Cardiac muscle cell (in vitro differentiated cells and primary cell): ENCODE measurements around the gene OR4N5. TPM values are rescaled to one million over a fixed set of nuclear protein-coding genes. Genes with fewer than 3 reads are reported as not detected.
"Not testable (repeated sequence)": the region's sequence is repeated elsewhere in the genome, so short reads cannot be mapped to it uniquely, and the experiment has no call there.

Source experiments
- DNase-seq, 2 donors: peaks; one replicate each; pipeline versions ENCODE4 v3.0.0 to v3.0.0-alpha.2; 2010 to 2017; ENCODE audit warnings: low read depth in 1 of 2, low spot score in 1 of 2
- H3K27ac ChIP-seq: fragments of 200-600 bp; sonication (generic); 2 replicates; pipeline ENCODE4 v1.5.1; 2016
- H3K27me3 ChIP-seq: fragments of 200-600 bp; sonication (generic); 2 replicates; pipeline ENCODE4 v1.6.0; 2016; ENCODE audit warnings: control low read depth
- H3K36me3 ChIP-seq: fragments of 200-600 bp; sonication (generic); 2 replicates; pipeline ENCODE4 v1.5.1; 2016; ENCODE audit warnings: control low read depth
- H3K4me1 ChIP-seq: fragments of 200-600 bp; sonication (generic); 2 replicates; pipeline ENCODE4 v1.8.1; 2017; ENCODE audit warnings: low read depth, mild to moderate bottlenecking, mixed run types
- H3K4me3 ChIP-seq: fragments of 200-600 bp; sonication (generic); 2 replicates; pipeline ENCODE4 v1.5.1; 2016; ENCODE audit warnings: mild to moderate bottlenecking
- H3K9me3 ChIP-seq: fragments of 200-600 bp; sonication (generic); 2 replicates; pipeline ENCODE4 v1.5.1; 2017; ENCODE audit warnings: low read depth, mild to moderate bottlenecking, control low read depth
- CTCF ChIP-seq: IDR thresholded peaks from 2 replicates; pipeline ENCODE4 v1.5.1; 2012; ENCODE audit warnings: low read depth, mild to moderate bottlenecking, low read length
- polyA plus RNA-seq: library from polyadenylated mRNA; unstranded; fragments of >200 nt; fragmentation: Nextera tagmentation; extraction: Ambion mirVana; gene quantifications from 2 replicates; pipeline ENCODE4 v1.2.1, GENCODE V29; 2016
- total RNA-seq: library from RNA; depleted of rRNA; stranded (reverse); fragments of >200 nt; gene quantifications from 2 replicates; pipeline ENCODE4 v1.2.3, GENCODE V29; 2016

The OR4N5 gene
- not detected in 2 replicates for total RNA-seq
- polyA plus RNA-seq: not detected in 2 replicates

- no peak for DNase-seq
- Histone ChIP-seq H3K36me3 (no peaks in the 10 kb centered on the region), H3K27me3 (no peaks in the 10 kb centered on the region), H3K9me3 (peaks cover 2% of the 10 kb centered on the region), H3K4me3 (no peak within 1 kb of the TSS), H3K27ac (no peak within 1 kb of the TSS), H3K4me1 (no peaks in the 10 kb centered on the region)
- TF ChIP-seq CTCF: no peak
Measured at GRCh38 chr14:20138520-20138919, at the start of gene OR4N5. Gene OR4N5 (plus strand): TSS chr14:20138820. CDS start chr14:20143736, 4,916 bp downstream.

GRCh38 chr14:20092050-20092449 is 46.6 kb upstream of the OR4N5 start:
- no peaks in the 10 kb centered on the region for H3K27me3 ChIP-seq
- no peak overlapping the region for H3K27ac ChIP-seq
- no peak overlapping the region for H3K4me3 ChIP-seq
- TF ChIP-seq CTCF: no peak
- no peaks in the 10 kb centered on the region for H3K9me3 ChIP-seq
- no peaks in the 10 kb centered on the region for H3K36me3 ChIP-seq
- DNase-seq: no peak
- H3K4me1 ChIP-seq: no peaks in the 10 kb centered on the region

- DNase-seq: no peak
- no peak for TF ChIP-seq CTCF
- no peaks in the 10 kb centered on the region for H3K9me3 ChIP-seq
- H3K27ac ChIP-seq: no peak overlapping the region
- no peak overlapping the region for H3K4me3 ChIP-seq
- no peaks in the 10 kb centered on the region for H3K4me1 ChIP-seq
- H3K36me3 ChIP-seq: no peaks in the 10 kb centered on the region
- H3K27me3 ChIP-seq: no peaks in the 10 kb centered on the region
Measured at GRCh38 chr14:20093442-20093841, 45.2 kb upstream of the OR4N5 start.

- H3K36me3 ChIP-seq, H3K4me3 ChIP-seq, H3K27ac ChIP-seq, DNase-seq, H3K4me1 ChIP-seq, H3K9me3 ChIP-seq, H3K27me3 ChIP-seq: not testable (repeated sequence)
Measured at GRCh38 chr14:20098926-20099770, 39.5 kb upstream of the OR4N5 start.

GRCh38 chr14:20110438-20110837 is 28.2 kb upstream of the OR4N5 start, which contains the start of gene OR4K17:
Gene OR4K17 (plus strand): TSS chr14:20110739. CDS start chr14:20117500, 6,761 bp downstream.
- Histone ChIP-seq H3K36me3 (no peaks in the 10 kb centered on the region), H3K27me3 (no peaks in the 10 kb centered on the region), H3K27ac (no peak within 1 kb of the TSS), H3K9me3 (no peaks in the 10 kb centered on the region), H3K4me3 (no peak within 1 kb of the TSS), H3K4me1 (no peaks in the 10 kb centered on the region)
- DNase-seq: no peak
- no peak for TF ChIP-seq CTCF

- H3K27ac ChIP-seq: no peak overlapping the region
- H3K4me1 ChIP-seq: no peaks in the 10 kb centered on the region
- H3K4me3 ChIP-seq: no peak overlapping the region
- no peaks in the 10 kb centered on the region for H3K9me3 ChIP-seq
- no peaks in the 10 kb centered on the region for H3K27me3 ChIP-seq
- no peak for TF ChIP-seq CTCF
- DNase-seq: no peak
- H3K36me3 ChIP-seq: no peaks in the 10 kb centered on the region
Measured at GRCh38 chr14:20112321-20112720, 26.3 kb upstream of the OR4N5 start.
